ENCODE data around the gene EFNA5.

The EFNA5 gene

GRCh38 chr5:107673368-107674136 is 2.8 kb upstream of the EFNA5 start:
- in situ Hi-C loops (cut with MboI; ENCODE audit: low sequenced_read_pairs): no loop called here

GRCh38 chr5:107673039-107673367 is 2.3 kb upstream of the EFNA5 start:
- in situ Hi-C loops (cut with MboI; ENCODE audit: low sequenced_read_pairs): no loop called here

- in situ Hi-C loops (cut with MboI; ENCODE audit: low sequenced_read_pairs): no loop called here
Measured at GRCh38 chr5:107672211-107673038, 1.7 kb upstream of the EFNA5 start.

- in situ Hi-C loops (cut with MboI; ENCODE audit: low sequenced_read_pairs): no loop called here
Measured at GRCh38 chr5:107671742-107672210, 1.0 kb upstream of the EFNA5 start.

GRCh38 chr5:107670087-107670931 is 428 bp downstream of the EFNA5 start:
- in situ Hi-C loops (cut with MboI; ENCODE audit: low sequenced_read_pairs): no loop called here

GRCh38 chr5:107669096-107670031 is 1.4 kb downstream of the EFNA5 start:
- in situ Hi-C loops (cut with MboI; ENCODE audit: low sequenced_read_pairs): no loop called here

GRCh38 chr5:107668154-107669095 is 2.3 kb downstream of the EFNA5 start:
- in situ Hi-C loops (cut with MboI; ENCODE audit: low sequenced_read_pairs): no loop called here

GRCh38 chr5:107666051-107666655 is 4.6 kb downstream of the EFNA5 start:
- in situ Hi-C loops (cut with MboI; ENCODE audit: low sequenced_read_pairs): no loop called here

GRCh38 chr5:107665036-107665570 is 5.6 kb downstream of the EFNA5 start:
- in situ Hi-C loops (cut with MboI; ENCODE audit: low sequenced_read_pairs): no loop called here

GRCh38 chr5:107663697-107664096 is 7.0 kb downstream of the EFNA5 start:
- in situ Hi-C loops (cut with MboI; ENCODE audit: low sequenced_read_pairs): no loop called here

GRCh38 chr5:107661650-107662044 is 9.1 kb downstream of the EFNA5 start:
- in situ Hi-C loops (cut with MboI; ENCODE audit: low sequenced_read_pairs): no loop called here

- in situ Hi-C loops (cut with MboI; ENCODE audit: low sequenced_read_pairs): no loop called here
Measured at GRCh38 chr5:107661038-107661649, 9.6 kb downstream of the EFNA5 start.

GRCh38 chr5:107658528-107658927 is 12.2 kb downstream of the EFNA5 start:
- in situ Hi-C loops (cut with MboI; ENCODE audit: low sequenced_read_pairs): no loop called here

GRCh38 chr5:107655831-107656230 is 14.9 kb downstream of the EFNA5 start:
- in situ Hi-C loops (cut with MboI; ENCODE audit: low sequenced_read_pairs): no loop called here

GRCh38 chr5:107654827-107655226 is 15.9 kb downstream of the EFNA5 start:
- in situ Hi-C loops (cut with MboI; ENCODE audit: low sequenced_read_pairs): no loop called here

- in situ Hi-C loops (cut with MboI; ENCODE audit: low sequenced_read_pairs): no loop called here
Measured at GRCh38 chr5:107653685-107654084, 17.1 kb downstream of the EFNA5 start.

GRCh38 chr5:107652839-107653607 is 17.7 kb downstream of the EFNA5 start:
- in situ Hi-C loops (cut with MboI; ENCODE audit: low sequenced_read_pairs): no loop called here
